GM18508 (cell line): ENCODE measurements around the gene ZSWIM1.
"Not testable (repeated sequence)": the region's sequence is repeated elsewhere in the genome, so short reads cannot be mapped to it uniquely, and the experiment has no call there.

Experiments used
- ATAC-seq: cut with Tn5 transposase; IDR thresholded peaks from one replicate; pipeline ENCODE4 v1.9.1; 2021; ENCODE audit warnings: moderate number of reproducible peaks; ENCODE audit not compliant: insufficient read depth, unreplicated experiment

The ZSWIM1 gene

GRCh38 chr20:45853484-45853883, 27.5 kb upstream of the ZSWIM1 start:
- no peak for ATAC-seq

- ATAC-seq: peak; percentile 91
Measured at GRCh38 chr20:45857114-45857881, 23.7 kb upstream of the ZSWIM1 start, which contains the start of the genes ACOT8 and ZSWIM3. Gene ACOT8 (minus strand): TSS chr20:45857392. CDS start chr20:45857315, 77 bp downstream. Gene ZSWIM3 (plus strand): TSS chr20:45857614. CDS start chr20:45857826, 212 bp downstream.

- no peak for ATAC-seq
Measured at GRCh38 chr20:45857882-45858216, 23.2 kb upstream of the ZSWIM1 start.

- no peak for ATAC-seq
Measured at GRCh38 chr20:45859916-45860315, 21.1 kb upstream of the ZSWIM1 start.

- no peak for ATAC-seq
Measured at GRCh38 chr20:45860560-45861220, 20.3 kb upstream of the ZSWIM1 start.

GRCh38 chr20:45861221-45862075, 19.6 kb upstream of the ZSWIM1 start:
- no peak for ATAC-seq

GRCh38 chr20:45863543-45864470, 17.2 kb upstream of the ZSWIM1 start:
- ATAC-seq: no peak

- no peak for ATAC-seq
Measured at GRCh38 chr20:45866454-45866853, 14.6 kb upstream of the ZSWIM1 start.

- ATAC-seq: no peak
Measured at GRCh38 chr20:45867136-45867818, 13.8 kb upstream of the ZSWIM1 start.

- no peak for ATAC-seq
Measured at GRCh38 chr20:45867819-45868176, 13.2 kb upstream of the ZSWIM1 start.

- ATAC-seq: no peak
Measured at GRCh38 chr20:45872626-45873025, 8.4 kb upstream of the ZSWIM1 start.

- ATAC-seq: no peak
Measured at GRCh38 chr20:45873409-45874103, 7.5 kb upstream of the ZSWIM1 start.

GRCh38 chr20:45874104-45874481, 6.9 kb upstream of the ZSWIM1 start:
- ATAC-seq: not testable (repeated sequence)

- ATAC-seq: no peak
Measured at GRCh38 chr20:45874576-45874975, 6.5 kb upstream of the ZSWIM1 start.

- no peak for ATAC-seq
Measured at GRCh38 chr20:45878076-45878761, 2.8 kb upstream of the ZSWIM1 start.

GRCh38 chr20:45882469-45883099, 1.6 kb downstream of the ZSWIM1 start:
- no peak for ATAC-seq

GRCh38 chr20:45883100-45883469, 2.1 kb downstream of the ZSWIM1 start:
- ATAC-seq: no peak
